EH (cell line): Measurements from ENCODE around the gene LAMP5.

Experiments
- DNase-seq: peaks from one replicate; pipeline ENCODE4 v3.0.0-alpha.2; 2015; ENCODE audit warnings: low read depth

The LAMP5 gene

GRCh38 chr20:9534025-9534424 is 19.6 kb downstream of the LAMP5 start:
- no peak for DNase-seq

- no peak for DNase-seq
Measured at GRCh38 chr20:9535449-9535848, 21.1 kb downstream of the LAMP5 start.

- no peak for DNase-seq
Measured at GRCh38 chr20:9543214-9543613, 28.8 kb downstream of the LAMP5 start.

GRCh38 chr20:9550283-9550682 is 35.9 kb downstream of the LAMP5 start:
- no peak for DNase-seq

GRCh38 chr20:9550871-9551270 is 36.5 kb downstream of the LAMP5 start:
- DNase-seq, result no peak

GRCh38 chr20:9551808-9552550 is 37.6 kb downstream of the LAMP5 start:
- no peak for DNase-seq

- DNase-seq, result no peak
Measured at GRCh38 chr20:9555781-9556180, 41.4 kb downstream of the LAMP5 start.

GRCh38 chr20:9557411-9557810 is 43.0 kb downstream of the LAMP5 start:
- no peak for DNase-seq

- no peak for DNase-seq
Measured at GRCh38 chr20:9565910-9566550, 51.6 kb downstream of the LAMP5 start.

- DNase-seq, result no peak
Measured at GRCh38 chr20:9566977-9567376, 52.6 kb downstream of the LAMP5 start.

- no peak for DNase-seq
Measured at GRCh38 chr20:9570612-9571011, 56.2 kb downstream of the LAMP5 start.

GRCh38 chr20:9571783-9572182 is 57.4 kb downstream of the LAMP5 start:
- DNase-seq, result no peak

- no peak for DNase-seq
Measured at GRCh38 chr20:9572670-9573069, 58.3 kb downstream of the LAMP5 start.

GRCh38 chr20:9573335-9574151 is 59.2 kb downstream of the LAMP5 start:
- DNase-seq, result no peak

- DNase-seq, result no peak
Measured at GRCh38 chr20:9574181-9574580, 59.8 kb downstream of the LAMP5 start.

GRCh38 chr20:9574776-9575175 is 60.4 kb downstream of the LAMP5 start:
- DNase-seq, result no peak

- DNase-seq, result no peak
Measured at GRCh38 chr20:9575836-9576235, 61.4 kb downstream of the LAMP5 start.

- DNase-seq, result no peak
Measured at GRCh38 chr20:9576695-9577094, 62.3 kb downstream of the LAMP5 start.

- no peak for DNase-seq
Measured at GRCh38 chr20:9577397-9577796, 63.0 kb downstream of the LAMP5 start.

- DNase-seq, result no peak
Measured at GRCh38 chr20:9578594-9578993, 64.2 kb downstream of the LAMP5 start.
